ENCODE results near the gene NAA38.

- TF ChIP-seq, protein P1, sequence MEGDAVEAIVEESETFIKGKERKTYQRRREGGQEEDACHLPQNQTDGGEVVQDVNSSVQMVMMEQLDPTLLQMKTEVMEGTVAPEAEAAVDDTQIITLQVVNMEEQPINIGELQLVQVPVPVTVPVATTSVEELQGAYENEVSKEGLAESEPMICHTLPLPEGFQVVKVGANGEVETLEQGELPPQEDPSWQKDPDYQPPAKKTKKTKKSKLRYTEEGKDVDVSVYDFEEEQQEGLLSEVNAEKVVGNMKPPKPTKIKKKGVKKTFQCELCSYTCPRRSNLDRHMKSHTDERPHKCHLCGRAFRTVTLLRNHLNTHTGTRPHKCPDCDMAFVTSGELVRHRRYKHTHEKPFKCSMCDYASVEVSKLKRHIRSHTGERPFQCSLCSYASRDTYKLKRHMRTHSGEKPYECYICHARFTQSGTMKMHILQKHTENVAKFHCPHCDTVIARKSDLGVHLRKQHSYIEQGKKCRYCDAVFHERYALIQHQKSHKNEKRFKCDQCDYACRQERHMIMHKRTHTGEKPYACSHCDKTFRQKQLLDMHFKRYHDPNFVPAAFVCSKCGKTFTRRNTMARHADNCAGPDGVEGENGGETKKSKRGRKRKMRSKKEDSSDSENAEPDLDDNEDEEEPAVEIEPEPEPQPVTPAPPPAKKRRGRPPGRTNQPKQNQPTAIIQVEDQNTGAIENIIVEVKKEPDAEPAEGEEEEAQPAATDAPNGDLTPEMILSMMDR (IDR thresholded peaks at IDR 0.05; ENCODE audit: low read length), result no peak
- no peak for TF ChIP-seq EZH2 (optimal IDR thresholded peaks at IDR 0.05; ENCODE audit: low read depth, low read length)
Measured at GRCh38 chr17:7885367-7886226, 28.2 kb upstream of the NAA38 start.
